Measurements from ENCODE around the gene CDC16.

GRCh38 chr13:114211446-114212157, 23.1 kb upstream of the CDC16 start:
- TF ChIP-seq POLR2A (IDR thresholded peaks at IDR 0.05) = no peak
- TF ChIP-seq, protein P1, sequence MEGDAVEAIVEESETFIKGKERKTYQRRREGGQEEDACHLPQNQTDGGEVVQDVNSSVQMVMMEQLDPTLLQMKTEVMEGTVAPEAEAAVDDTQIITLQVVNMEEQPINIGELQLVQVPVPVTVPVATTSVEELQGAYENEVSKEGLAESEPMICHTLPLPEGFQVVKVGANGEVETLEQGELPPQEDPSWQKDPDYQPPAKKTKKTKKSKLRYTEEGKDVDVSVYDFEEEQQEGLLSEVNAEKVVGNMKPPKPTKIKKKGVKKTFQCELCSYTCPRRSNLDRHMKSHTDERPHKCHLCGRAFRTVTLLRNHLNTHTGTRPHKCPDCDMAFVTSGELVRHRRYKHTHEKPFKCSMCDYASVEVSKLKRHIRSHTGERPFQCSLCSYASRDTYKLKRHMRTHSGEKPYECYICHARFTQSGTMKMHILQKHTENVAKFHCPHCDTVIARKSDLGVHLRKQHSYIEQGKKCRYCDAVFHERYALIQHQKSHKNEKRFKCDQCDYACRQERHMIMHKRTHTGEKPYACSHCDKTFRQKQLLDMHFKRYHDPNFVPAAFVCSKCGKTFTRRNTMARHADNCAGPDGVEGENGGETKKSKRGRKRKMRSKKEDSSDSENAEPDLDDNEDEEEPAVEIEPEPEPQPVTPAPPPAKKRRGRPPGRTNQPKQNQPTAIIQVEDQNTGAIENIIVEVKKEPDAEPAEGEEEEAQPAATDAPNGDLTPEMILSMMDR (IDR thresholded peaks at IDR 0.05 in 8 of 11, conservative IDR thresholded peaks at IDR 0.05 in 3 of 11) = no peak
